HL-60 (cell line): ENCODE results near the gene RARRES1.

ENCODE experiments used
- DNase-seq, 2 experiments: peaks; one replicate each; pipeline ENCODE4 v3.0.0-alpha.2; 2010 to 2020; ENCODE audit warnings: low read depth in 1 of 2, low spot score in 1 of 2
- H3K27ac ChIP-seq: fragments of 250-450 bp; sonication (Bioruptor Pico); replicated peaks from 2 replicates; pipeline ENCODE4 v1.5.1; 2020; ENCODE audit warnings: mild to moderate bottlenecking, moderate library complexity
- H3K27me3 ChIP-seq: fragments of 250-450 bp; sonication (Bioruptor Pico); 2 replicates; pipeline ENCODE4 v1.5.1; 2021; ENCODE audit warnings: mild to moderate bottlenecking, moderate library complexity; ENCODE audit not compliant: insufficient read depth, poor library complexity, severe bottlenecking
- H3K4me3 ChIP-seq: replicated peaks from 2 replicates; pipeline ENCODE4 v1.5.1; 2011; ENCODE audit warnings: mild to moderate bottlenecking, control low read depth, low read length; ENCODE audit not compliant: insufficient read depth
- CTCF ChIP-seq: IDR thresholded peaks from one replicate; pipeline ENCODE4 v1.5.1; 2011; ENCODE audit warnings: low read length, control low read depth, inconsistent platforms; ENCODE audit not compliant: insufficient read depth
- GABPA ChIP-seq: IDR thresholded peaks from 2 replicates; pipeline ENCODE4 v1.6.1; 2012; ENCODE audit warnings: low read depth
- POLR2AphosphoS5 ChIP-seq: IDR thresholded peaks from 2 replicates; pipeline ENCODE4 v1.6.1; 2012; ENCODE audit warnings: low read depth
- REST ChIP-seq: IDR thresholded peaks from 2 replicates; pipeline ENCODE4 v1.6.1; 2012; ENCODE audit warnings: low read depth; ENCODE audit not compliant: insufficient replicate concordance
- SPI1 ChIP-seq: IDR thresholded peaks from 2 replicates; pipeline ENCODE4 v1.6.1; 2012; ENCODE audit warnings: low read depth, mild to moderate bottlenecking, borderline replicate concordance

The RARRES1 gene

DNA sequence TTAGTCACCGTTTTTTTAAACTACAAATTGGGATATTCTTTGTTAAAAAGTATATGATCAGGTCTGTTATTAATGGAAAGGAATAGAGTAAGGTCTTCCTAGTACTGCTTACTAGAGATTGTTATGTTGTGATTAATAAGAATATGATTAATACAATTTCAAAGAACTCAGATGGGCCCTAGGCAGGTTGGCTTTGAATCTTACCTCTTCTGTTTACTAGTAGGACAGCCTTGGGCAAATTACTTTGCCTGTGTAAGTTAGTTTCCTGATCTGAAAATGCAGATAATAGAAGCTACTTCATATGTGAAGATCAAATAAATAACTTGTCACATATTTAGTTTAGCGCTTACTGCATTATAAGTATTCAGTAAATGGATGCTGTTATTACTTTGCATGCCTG is 81.1 kb downstream of the RARRES1 start:
- no peak for TF ChIP-seq GABPA
- no peak for DNase-seq
- Histone ChIP-seq H3K4me3 (no peak overlapping the region), H3K27ac (no peak overlapping the region), H3K27me3 (no peaks in the 10 kb centered on the region)

DNA sequence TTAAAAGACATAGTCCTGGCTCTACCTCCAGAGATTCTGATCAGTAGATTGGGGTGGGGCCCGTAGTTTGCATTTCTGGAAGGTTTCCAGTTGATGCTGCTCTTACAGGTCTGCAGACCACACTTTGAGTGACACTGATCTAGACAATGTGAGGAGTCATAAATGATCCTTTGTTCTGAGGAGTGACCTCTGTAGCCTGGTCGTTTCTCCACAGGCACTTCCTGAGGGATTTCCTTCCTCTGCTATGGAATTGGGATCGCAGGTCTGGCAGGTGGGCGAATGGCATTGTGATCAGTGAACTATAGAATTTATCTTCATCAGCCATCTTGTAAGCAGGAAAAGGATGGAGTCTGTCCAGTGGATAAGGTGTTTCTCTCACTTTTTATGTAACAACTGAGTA is 82.5 kb downstream of the RARRES1 start:
- H3K27ac ChIP-seq: no peak overlapping the region
- no peak for DNase-seq
- no peaks in the 10 kb centered on the region for H3K27me3 ChIP-seq
- no peak for TF ChIP-seq REST
- no peak for TF ChIP-seq CTCF
- no peak for TF ChIP-seq GABPA
- TF ChIP-seq SPI1: no peak
- no peak for TF ChIP-seq POLR2AphosphoS5
- no peak overlapping the region for H3K4me3 ChIP-seq
